Cardiac muscle cell (in vitro differentiated cells and primary cell): ENCODE measurements around the gene GALNT2. TPM values are rescaled to one million over a fixed set of nuclear protein-coding genes. Genes with fewer than 3 reads are reported as not detected.

Experiments
- DNase-seq, 2 donors: peaks; one replicate each; pipeline versions ENCODE4 v3.0.0 to v3.0.0-alpha.2; 2010 to 2017; ENCODE audit warnings: low read depth in 1 of 2, low spot score in 1 of 2
- H3K27ac ChIP-seq: fragments of 200-600 bp; sonication (generic); 2 replicates; pipeline ENCODE4 v1.5.1; 2016
- H3K27me3 ChIP-seq: fragments of 200-600 bp; sonication (generic); 2 replicates; pipeline ENCODE4 v1.6.0; 2016; ENCODE audit warnings: control low read depth
- H3K36me3 ChIP-seq: fragments of 200-600 bp; sonication (generic); 2 replicates; pipeline ENCODE4 v1.5.1; 2016; ENCODE audit warnings: control low read depth
- H3K4me1 ChIP-seq: fragments of 200-600 bp; sonication (generic); 2 replicates; pipeline ENCODE4 v1.8.1; 2017; ENCODE audit warnings: low read depth, mild to moderate bottlenecking, mixed run types
- H3K4me3 ChIP-seq: fragments of 200-600 bp; sonication (generic); 2 replicates; pipeline ENCODE4 v1.5.1; 2016; ENCODE audit warnings: mild to moderate bottlenecking
- H3K9me3 ChIP-seq: fragments of 200-600 bp; sonication (generic); 2 replicates; pipeline ENCODE4 v1.5.1; 2017; ENCODE audit warnings: low read depth, mild to moderate bottlenecking, control low read depth
- CTCF ChIP-seq: IDR thresholded peaks from 2 replicates; pipeline ENCODE4 v1.5.1; 2012; ENCODE audit warnings: low read depth, mild to moderate bottlenecking, low read length
- polyA plus RNA-seq: library from polyadenylated mRNA; unstranded; fragments of >200 nt; fragmentation: Nextera tagmentation; extraction: Ambion mirVana; gene quantifications from 2 replicates; pipeline ENCODE4 v1.2.1, GENCODE V29; 2016
- total RNA-seq: library from RNA; depleted of rRNA; stranded (reverse); fragments of >200 nt; gene quantifications from 2 replicates; pipeline ENCODE4 v1.2.3, GENCODE V29; 2016

Gene GALNT2
- total and polyA plus RNA-seq, 2 experiments from 2014 or later, result 71.4 to 92.1 TPM

- Histone ChIP-seq H3K36me3 (no peaks in the 10 kb centered on the region), H3K4me1 (peaks cover 50% of the 10 kb centered on the region), H3K27me3 (no peaks in the 10 kb centered on the region), H3K27ac (no peak overlapping the region), H3K9me3 (no peaks in the 10 kb centered on the region), H3K4me3 (no peak overlapping the region)
- no peak for TF ChIP-seq CTCF
- DNase-seq, result no peak
These were observed 65.7 kb downstream of the GALNT2 start for GRCh38 chr1:230132758-230133157.

- Histone ChIP-seq H3K4me3 (no peak overlapping the region), H3K4me1 (peaks cover 57% of the 10 kb centered on the region), H3K36me3 (no peaks in the 10 kb centered on the region), H3K9me3 (no peaks in the 10 kb centered on the region), H3K27me3 (no peaks in the 10 kb centered on the region), H3K27ac (peak overlapping the region; percentile 86)
- no peak for DNase-seq
- TF ChIP-seq CTCF, result no peak
These were observed 68.7 kb downstream of the GALNT2 start for GRCh38 chr1:230135726-230136125.

- H3K27me3 ChIP-seq, result no peaks in the 10 kb centered on the region
- peak in 1 of 2 donors; percentile 75 for DNase-seq
- H3K36me3 ChIP-seq, result no peaks in the 10 kb centered on the region
- no peaks in the 10 kb centered on the region for H3K9me3 ChIP-seq
- peak overlapping the region; percentile 86 for H3K27ac ChIP-seq
- no peak overlapping the region for H3K4me3 ChIP-seq
- TF ChIP-seq CTCF, result no peak
- H3K4me1 ChIP-seq, result peaks cover 57% of the 10 kb centered on the region
These were observed 69.7 kb downstream of the GALNT2 start for GRCh38 chr1:230136453-230137336.

GRCh38 chr1:230137337-230137815, 70.3 kb downstream of the GALNT2 start:
- peak in 1 of 2 donors; percentile 63 for DNase-seq
- Histone ChIP-seq H3K4me1 (peaks cover 60% of the 10 kb centered on the region), H3K27me3 (no peaks in the 10 kb centered on the region), H3K27ac (peak overlapping the region; percentile 86), H3K9me3 (no peaks in the 10 kb centered on the region), H3K4me3 (no peak overlapping the region), H3K36me3 (no peaks in the 10 kb centered on the region)
- TF ChIP-seq CTCF, result no peak

GRCh38 chr1:230138561-230139239, 71.7 kb downstream of the GALNT2 start:
- no peak for TF ChIP-seq CTCF
- H3K27ac ChIP-seq, result no peak overlapping the region
- H3K36me3 ChIP-seq, result no peaks in the 10 kb centered on the region
- no peak overlapping the region for H3K4me3 ChIP-seq
- H3K27me3 ChIP-seq, result no peaks in the 10 kb centered on the region
- peaks cover 73% of the 10 kb centered on the region for H3K4me1 ChIP-seq
- no peaks in the 10 kb centered on the region for H3K9me3 ChIP-seq
- DNase-seq, result no peak
